ENCODE data around the gene CALD1. TPM values are rescaled to one million over a fixed set of nuclear protein-coding genes. Genes with fewer than 3 reads are reported as not detected.

The CALD1 gene
- total and polyA plus RNA-seq, 4 donors: 48.0 to 226 (median 95.2) TPM

- TF ChIP-seq RXRA (IDR thresholded peaks at IDR 0.05): no peak
Observed at GRCh38 chr7:134922720-134923704, 143.6 kb downstream of the CALD1 start (continued).

DNA sequence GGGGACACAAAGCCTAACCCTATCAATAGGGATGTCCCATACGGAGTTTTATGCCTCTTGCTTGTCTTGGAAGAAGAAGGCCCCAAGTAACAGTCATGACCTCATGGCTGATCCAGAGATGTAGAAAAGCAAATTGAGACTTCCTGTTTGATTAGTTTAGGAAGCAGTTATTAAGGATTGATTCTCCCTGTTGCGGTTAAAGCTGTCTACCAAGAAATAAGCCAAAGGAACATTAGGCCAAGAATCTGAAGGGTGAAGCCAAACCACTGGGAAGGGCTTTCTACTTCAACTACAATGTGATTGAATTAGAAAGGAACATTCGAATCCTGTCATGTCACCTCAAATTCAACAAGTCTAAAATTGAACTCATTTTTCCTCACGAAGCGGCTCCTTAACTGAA lies 146.3 kb downstream of the CALD1 start:
- peaks cover 0 to 12% (median 6%) of the 10 kb centered on the region in 4 donors for H3K36me3 ChIP-seq (ENCODE audit: control insufficient read depth in 4 of 4, insufficient read depth in 3 of 4, low read depth in 1 of 4, low read length in 3 of 4)
- no peak for DNase-seq (ENCODE audit: low spot score)
- no peaks in the 10 kb centered on the region for H3K9me3 ChIP-seq (ENCODE audit: control insufficient read depth in 4 of 4, low read length in 3 of 4)
- WGBS: 91% methylated on average over 5 of the region's 5 CpGs
- no peaks in the 10 kb centered on the region for H3K4me1 ChIP-seq (ENCODE audit: control insufficient read depth in 4 of 4, insufficient read depth in 4 of 4, low read length in 3 of 4)
- no peaks in the 10 kb centered on the region for H3K27me3 ChIP-seq (ENCODE audit: control insufficient read depth in 4 of 4, insufficient read depth in 4 of 4, low read length in 3 of 4)
- H3K9ac ChIP-seq (ENCODE audit: low read depth in 1 of 2, low read length in 2 of 2): no peak overlapping the region
- no peak for TF ChIP-seq HNF4A (conservative IDR thresholded peaks at IDR 0.05)
- TF ChIP-seq, protein P1, sequence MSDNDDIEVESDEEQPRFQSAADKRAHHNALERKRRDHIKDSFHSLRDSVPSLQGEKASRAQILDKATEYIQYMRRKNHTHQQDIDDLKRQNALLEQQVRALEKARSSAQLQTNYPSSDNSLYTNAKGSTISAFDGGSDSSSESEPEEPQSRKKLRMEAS (IDR thresholded peaks at IDR 0.05): no peak
- TF ChIP-seq HNF4G (IDR thresholded peaks at IDR 0.05): no peak
- H3K27ac ChIP-seq (ENCODE audit: low read depth in 1 of 2, low read length in 2 of 2): no peak overlapping the region
- no peak overlapping the region for H3K4me3 ChIP-seq (ENCODE audit: low read depth in 1 of 3, low read length in 3 of 3)

DNA sequence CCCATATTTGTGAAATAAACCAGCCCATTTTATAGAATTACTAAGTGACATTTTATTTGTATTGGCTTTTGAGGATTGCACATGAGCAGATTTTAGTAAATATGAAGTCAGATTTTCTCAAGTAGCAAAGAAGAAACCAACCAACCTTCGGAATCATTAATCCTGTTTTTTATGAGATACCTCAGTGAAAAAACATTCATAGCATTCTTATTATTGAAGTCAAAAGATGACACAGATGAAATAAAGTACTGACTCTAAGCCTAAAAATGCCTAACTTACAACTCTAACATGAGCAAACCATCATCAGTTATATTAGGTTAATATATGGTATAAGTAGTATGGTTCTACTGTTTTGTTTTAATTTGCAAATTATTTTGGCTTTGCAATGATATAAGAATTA lies 147.0 kb downstream of the CALD1 start:
- H3K27me3 ChIP-seq (ENCODE audit: control insufficient read depth in 4 of 4, insufficient read depth in 4 of 4, low read length in 3 of 4): no peaks in the 10 kb centered on the region
- no peak overlapping the region for H3K27ac ChIP-seq (ENCODE audit: low read depth in 1 of 2, low read length in 2 of 2)
- H3K9me3 ChIP-seq (ENCODE audit: control insufficient read depth in 4 of 4, low read length in 3 of 4): no peaks in the 10 kb centered on the region
- H3K4me1 ChIP-seq (ENCODE audit: control insufficient read depth in 4 of 4, insufficient read depth in 4 of 4, low read length in 3 of 4): no peaks in the 10 kb centered on the region
- TF ChIP-seq JUND (IDR thresholded peaks at IDR 0.05) (no peak), EGR1 (IDR thresholded peaks at IDR 0.05; ENCODE audit: low read depth in 2 of 2) (no peak), RAD21 (IDR thresholded peaks at IDR 0.05) (no peak), GABPA (IDR thresholded peaks at IDR 0.05 in 1 of 2, conservative IDR thresholded peaks at IDR 0.05 in 1 of 2) (no peak), HNF4G (IDR thresholded peaks at IDR 0.05) (no peak), NR2F2 (IDR thresholded peaks at IDR 0.05) (no peak)
- H3K4me3 ChIP-seq (ENCODE audit: low read depth in 1 of 3, low read length in 3 of 3): no peak overlapping the region
- 99% methylated on average over 1 of the region's 1 CpG for WGBS
- no peak for DNase-seq (ENCODE audit: low spot score)
- H3K36me3 ChIP-seq (ENCODE audit: control insufficient read depth in 4 of 4, insufficient read depth in 3 of 4, low read depth in 1 of 4, low read length in 3 of 4): peaks cover 0 to 12% (median 6%) of the 10 kb centered on the region in 4 donors
- no peak overlapping the region for H3K9ac ChIP-seq (ENCODE audit: low read depth in 1 of 2, low read length in 2 of 2)

GRCh38 chr7:134927076-134927475 lies 147.6 kb downstream of the CALD1 start:
- DNase-seq (ENCODE audit: low spot score): no peak
- Histone ChIP-seq H3K9ac (ENCODE audit: low read depth in 1 of 2, low read length in 2 of 2) (no peak overlapping the region), H3K4me3 (ENCODE audit: low read depth in 1 of 3, low read length in 3 of 3) (no peak overlapping the region), H3K4me1 (ENCODE audit: control insufficient read depth in 4 of 4, insufficient read depth in 4 of 4, low read length in 3 of 4) (no peaks in the 10 kb centered on the region), H3K9me3 (ENCODE audit: control insufficient read depth in 4 of 4, low read length in 3 of 4) (no peaks in the 10 kb centered on the region), H3K36me3 (ENCODE audit: control insufficient read depth in 4 of 4, insufficient read depth in 3 of 4, low read depth in 1 of 4, low read length in 3 of 4) (peaks cover 0 to 19% (median 8%) of the 10 kb centered on the region in 4 donors), H3K27ac (ENCODE audit: low read depth in 1 of 2, low read length in 2 of 2) (no peak overlapping the region), H3K27me3 (ENCODE audit: control insufficient read depth in 4 of 4, insufficient read depth in 4 of 4, low read length in 3 of 4) (no peaks in the 10 kb centered on the region)
- WGBS: 75% methylated on average over 2 of the region's 2 CpGs
- TF ChIP-seq EGR1 (IDR thresholded peaks at IDR 0.05; ENCODE audit: low read depth in 2 of 2) (no peak), HNF4G (IDR thresholded peaks at IDR 0.05) (no peak), RAD21 (IDR thresholded peaks at IDR 0.05) (no peak), RXRA (IDR thresholded peaks at IDR 0.05) (no peak), HNF4A (conservative IDR thresholded peaks at IDR 0.05) (no peak), NR2F2 (IDR thresholded peaks at IDR 0.05) (no peak), ATF3 (IDR thresholded peaks at IDR 0.05) (no peak)
- TF ChIP-seq, protein P2, sequence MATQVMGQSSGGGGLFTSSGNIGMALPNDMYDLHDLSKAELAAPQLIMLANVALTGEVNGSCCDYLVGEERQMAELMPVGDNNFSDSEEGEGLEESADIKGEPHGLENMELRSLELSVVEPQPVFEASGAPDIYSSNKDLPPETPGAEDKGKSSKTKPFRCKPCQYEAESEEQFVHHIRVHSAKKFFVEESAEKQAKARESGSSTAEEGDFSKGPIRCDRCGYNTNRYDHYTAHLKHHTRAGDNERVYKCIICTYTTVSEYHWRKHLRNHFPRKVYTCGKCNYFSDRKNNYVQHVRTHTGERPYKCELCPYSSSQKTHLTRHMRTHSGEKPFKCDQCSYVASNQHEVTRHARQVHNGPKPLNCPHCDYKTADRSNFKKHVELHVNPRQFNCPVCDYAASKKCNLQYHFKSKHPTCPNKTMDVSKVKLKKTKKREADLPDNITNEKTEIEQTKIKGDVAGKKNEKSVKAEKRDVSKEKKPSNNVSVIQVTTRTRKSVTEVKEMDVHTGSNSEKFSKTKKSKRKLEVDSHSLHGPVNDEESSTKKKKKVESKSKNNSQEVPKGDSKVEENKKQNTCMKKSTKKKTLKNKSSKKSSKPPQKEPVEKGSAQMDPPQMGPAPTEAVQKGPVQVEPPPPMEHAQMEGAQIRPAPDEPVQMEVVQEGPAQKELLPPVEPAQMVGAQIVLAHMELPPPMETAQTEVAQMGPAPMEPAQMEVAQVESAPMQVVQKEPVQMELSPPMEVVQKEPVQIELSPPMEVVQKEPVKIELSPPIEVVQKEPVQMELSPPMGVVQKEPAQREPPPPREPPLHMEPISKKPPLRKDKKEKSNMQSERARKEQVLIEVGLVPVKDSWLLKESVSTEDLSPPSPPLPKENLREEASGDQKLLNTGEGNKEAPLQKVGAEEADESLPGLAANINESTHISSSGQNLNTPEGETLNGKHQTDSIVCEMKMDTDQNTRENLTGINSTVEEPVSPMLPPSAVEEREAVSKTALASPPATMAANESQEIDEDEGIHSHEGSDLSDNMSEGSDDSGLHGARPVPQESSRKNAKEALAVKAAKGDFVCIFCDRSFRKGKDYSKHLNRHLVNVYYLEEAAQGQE (IDR thresholded peaks at IDR 0.05): no peak
